ENCODE measurements around the gene RETSAT.
"Not testable (repeated sequence)": the region's sequence is repeated elsewhere in the genome, so short reads cannot be mapped to it uniquely, and the experiment has no call there.

Gene RETSAT

GRCh38 chr2:85393836-85394235 lies 39.5 kb upstream of the RETSAT start:
- TF ChIP-seq, protein P1, sequence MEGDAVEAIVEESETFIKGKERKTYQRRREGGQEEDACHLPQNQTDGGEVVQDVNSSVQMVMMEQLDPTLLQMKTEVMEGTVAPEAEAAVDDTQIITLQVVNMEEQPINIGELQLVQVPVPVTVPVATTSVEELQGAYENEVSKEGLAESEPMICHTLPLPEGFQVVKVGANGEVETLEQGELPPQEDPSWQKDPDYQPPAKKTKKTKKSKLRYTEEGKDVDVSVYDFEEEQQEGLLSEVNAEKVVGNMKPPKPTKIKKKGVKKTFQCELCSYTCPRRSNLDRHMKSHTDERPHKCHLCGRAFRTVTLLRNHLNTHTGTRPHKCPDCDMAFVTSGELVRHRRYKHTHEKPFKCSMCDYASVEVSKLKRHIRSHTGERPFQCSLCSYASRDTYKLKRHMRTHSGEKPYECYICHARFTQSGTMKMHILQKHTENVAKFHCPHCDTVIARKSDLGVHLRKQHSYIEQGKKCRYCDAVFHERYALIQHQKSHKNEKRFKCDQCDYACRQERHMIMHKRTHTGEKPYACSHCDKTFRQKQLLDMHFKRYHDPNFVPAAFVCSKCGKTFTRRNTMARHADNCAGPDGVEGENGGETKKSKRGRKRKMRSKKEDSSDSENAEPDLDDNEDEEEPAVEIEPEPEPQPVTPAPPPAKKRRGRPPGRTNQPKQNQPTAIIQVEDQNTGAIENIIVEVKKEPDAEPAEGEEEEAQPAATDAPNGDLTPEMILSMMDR (IDR thresholded peaks at IDR 0.05; ENCODE audit: extremely low read depth, insufficient read depth, missing control alignments), result no peak
- DNase-seq (ENCODE audit: low spot score), result peak; percentile 2
- in situ Hi-C loops (cut with MboI; ENCODE audit: low pct_unique_long_range_greater_than_20kb, low sequenced_read_pairs, unreplicated experiment), result no loop called here

GRCh38 chr2:85390941-85391669 lies 36.8 kb upstream of the RETSAT start:
- DNase-seq (ENCODE audit: low spot score), result peak; percentile 68
- in situ Hi-C loops (cut with MboI; ENCODE audit: low pct_unique_long_range_greater_than_20kb, low sequenced_read_pairs, unreplicated experiment), result no loop called here
- TF ChIP-seq, protein P1 (IDR thresholded peaks at IDR 0.05; ENCODE audit: extremely low read depth, insufficient read depth, missing control alignments), result peak; percentile 76

- TF ChIP-seq, protein P1 (IDR thresholded peaks at IDR 0.05; ENCODE audit: extremely low read depth, insufficient read depth, missing control alignments), result no peak
- in situ Hi-C loops (cut with MboI; ENCODE audit: low pct_unique_long_range_greater_than_20kb, low sequenced_read_pairs, unreplicated experiment), result no loop called here
- DNase-seq (ENCODE audit: low spot score), result no peak
These were observed 34.7 kb upstream of the RETSAT start for GRCh38 chr2:85388878-85389538.

- in situ Hi-C loops (cut with MboI; ENCODE audit: low pct_unique_long_range_greater_than_20kb, low sequenced_read_pairs, unreplicated experiment), result no loop called here
- TF ChIP-seq, protein P1 (IDR thresholded peaks at IDR 0.05; ENCODE audit: extremely low read depth, insufficient read depth, missing control alignments), result no peak
- no peak for DNase-seq (ENCODE audit: low spot score)
These were observed 33.4 kb upstream of the RETSAT start for GRCh38 chr2:85387754-85388153.

DNA sequence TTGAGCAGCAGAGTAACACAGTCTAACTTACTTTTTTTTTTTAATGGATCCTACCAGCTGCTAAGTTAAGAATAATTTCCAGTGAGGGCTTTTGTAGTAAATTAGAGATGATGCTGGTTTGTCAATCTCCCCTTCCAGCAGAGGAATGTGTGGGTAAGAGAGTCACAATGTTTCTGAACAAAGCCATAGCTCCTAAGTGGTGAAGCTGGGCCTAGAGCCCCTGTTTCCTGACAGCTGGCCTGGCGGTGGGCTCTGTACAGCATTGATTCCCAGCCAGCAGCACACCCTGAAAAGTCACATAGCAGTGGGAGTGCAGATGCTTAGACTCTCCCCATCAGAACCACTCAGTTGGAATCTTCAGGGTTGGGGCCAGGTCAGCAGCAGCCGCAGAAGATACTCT lies 31.4 kb upstream of the RETSAT start:
- TF ChIP-seq, protein P1 (IDR thresholded peaks at IDR 0.05; ENCODE audit: extremely low read depth, insufficient read depth, missing control alignments), result no peak
- in situ Hi-C loops (cut with MboI; ENCODE audit: low pct_unique_long_range_greater_than_20kb, low sequenced_read_pairs, unreplicated experiment), result no loop called here
- DNase-seq (ENCODE audit: low spot score), result no peak

DNA sequence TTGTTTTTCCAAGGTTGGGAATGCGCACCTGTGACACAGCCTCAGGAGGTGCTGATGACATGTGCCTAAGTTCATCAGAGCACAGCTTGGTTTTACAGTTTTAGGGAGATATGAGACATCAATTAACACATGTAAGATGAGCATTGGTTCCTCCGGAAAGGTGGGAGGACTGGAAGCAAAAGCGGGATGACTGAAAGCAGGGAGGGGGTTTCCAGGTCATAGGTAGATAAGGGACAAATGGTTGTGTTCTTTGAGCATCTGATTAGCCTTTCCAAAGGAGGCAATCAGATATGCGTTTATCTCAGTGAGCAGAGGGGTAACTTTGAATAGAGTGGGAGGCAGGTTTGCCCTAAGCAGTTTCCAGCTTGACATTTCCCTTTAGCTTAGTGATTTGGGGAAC lies 29.5 kb upstream of the RETSAT start:
- TF ChIP-seq, protein P1 (IDR thresholded peaks at IDR 0.05; ENCODE audit: extremely low read depth, insufficient read depth, missing control alignments), result no peak
- in situ Hi-C loops (cut with MboI; ENCODE audit: low pct_unique_long_range_greater_than_20kb, low sequenced_read_pairs, unreplicated experiment), result no loop called here
- DNase-seq (ENCODE audit: low spot score), result no peak

GRCh38 chr2:85383151-85383550 lies 28.8 kb upstream of the RETSAT start:
- in situ Hi-C loops (cut with MboI; ENCODE audit: low pct_unique_long_range_greater_than_20kb, low sequenced_read_pairs, unreplicated experiment); DNase-seq (ENCODE audit: low spot score): not testable (repeated sequence)

Data from GM13977 (cell line).